ENCODE measurements around the gene IGHMBP2.
"Not testable (repeated sequence)": the region's sequence is repeated elsewhere in the genome, so short reads cannot be mapped to it uniquely, and the experiment has no call there.

The IGHMBP2 gene

GRCh38 chr11:68903288-68904247 lies at the start of gene IGHMBP2, which contains the start of gene MRPL21:
Gene IGHMBP2 (plus strand): TSS chr11:68903891. CDS start chr11:68903953, 62 bp downstream.
Gene MRPL21 (minus strand): TSS chr11:68903832. CDS start chr11:68903810, 22 bp downstream.
- FAIRE-seq = no peak

- FAIRE-seq = no peak
These were observed 49.3 kb upstream of the IGHMBP2 start for GRCh38 chr11:68854273-68854958.

DNA sequence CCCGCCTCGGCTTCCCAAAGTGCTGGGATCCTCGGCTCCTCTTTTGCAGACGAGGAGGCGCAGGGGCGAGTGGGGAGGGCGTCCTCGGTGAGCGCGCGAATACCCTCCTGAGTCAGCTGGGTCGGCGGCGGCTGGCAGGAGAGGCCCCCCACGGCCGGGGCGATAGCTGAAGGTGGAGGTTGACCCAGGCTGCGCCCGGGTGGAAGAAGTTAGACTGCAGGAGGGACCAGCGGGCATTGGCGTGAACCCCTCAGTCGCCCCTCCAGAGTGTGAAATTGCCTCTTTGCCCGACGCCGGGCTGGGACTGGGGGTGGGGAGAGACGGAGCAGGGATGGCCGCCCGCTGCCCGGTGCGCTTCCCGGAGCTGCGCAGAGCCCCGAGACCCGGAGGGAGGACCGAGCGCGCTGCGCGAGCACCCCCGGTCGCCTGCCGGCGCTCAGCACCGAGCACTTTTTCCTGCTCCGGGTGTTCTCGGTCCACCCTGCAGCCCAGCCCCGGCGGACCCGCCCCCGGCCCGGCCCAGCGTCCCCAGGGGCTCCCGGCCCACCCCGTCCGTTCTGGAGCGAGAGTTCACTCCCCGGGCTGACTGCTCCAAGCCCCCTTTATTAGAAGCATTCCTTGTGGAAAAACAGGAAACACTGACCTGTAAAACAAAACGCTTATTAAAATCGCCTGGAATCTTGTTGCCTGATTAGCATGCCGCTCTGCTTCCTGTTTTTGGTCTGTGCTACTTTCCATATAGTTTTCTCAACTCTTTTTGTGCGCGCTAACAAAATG lies 48.3 kb upstream of the IGHMBP2 start:
- FAIRE-seq = peak; percentile 78

DNA sequence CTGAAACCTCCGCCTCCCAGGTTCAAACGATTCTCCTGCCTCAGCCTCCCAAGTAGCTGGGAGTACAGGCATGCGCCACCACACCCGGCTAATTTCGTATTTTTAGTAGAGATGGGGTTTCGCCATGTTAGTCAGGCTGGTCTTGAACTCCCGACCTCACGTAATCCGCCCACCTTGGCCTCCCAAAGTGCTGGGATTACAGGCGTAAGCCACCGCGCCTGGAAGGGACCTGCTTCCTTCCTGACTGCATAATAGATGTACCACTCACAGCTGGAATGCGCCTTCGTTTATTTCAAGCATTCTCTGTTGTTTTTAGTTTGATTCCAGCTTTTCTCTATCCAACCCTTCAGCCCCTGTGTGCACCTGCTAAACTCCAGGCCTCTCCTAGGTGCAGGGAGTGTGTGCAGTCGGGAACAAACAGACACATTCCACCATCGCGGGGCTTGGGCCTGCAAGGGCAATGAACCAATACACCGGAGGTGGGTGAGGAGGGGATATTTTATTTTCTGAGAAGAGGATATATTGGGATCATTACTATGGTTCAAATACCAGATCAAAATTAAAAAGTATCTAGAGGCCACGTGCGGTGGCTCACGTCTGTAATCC lies 47.2 kb upstream of the IGHMBP2 start:
- FAIRE-seq = not testable (repeated sequence)

DNA sequence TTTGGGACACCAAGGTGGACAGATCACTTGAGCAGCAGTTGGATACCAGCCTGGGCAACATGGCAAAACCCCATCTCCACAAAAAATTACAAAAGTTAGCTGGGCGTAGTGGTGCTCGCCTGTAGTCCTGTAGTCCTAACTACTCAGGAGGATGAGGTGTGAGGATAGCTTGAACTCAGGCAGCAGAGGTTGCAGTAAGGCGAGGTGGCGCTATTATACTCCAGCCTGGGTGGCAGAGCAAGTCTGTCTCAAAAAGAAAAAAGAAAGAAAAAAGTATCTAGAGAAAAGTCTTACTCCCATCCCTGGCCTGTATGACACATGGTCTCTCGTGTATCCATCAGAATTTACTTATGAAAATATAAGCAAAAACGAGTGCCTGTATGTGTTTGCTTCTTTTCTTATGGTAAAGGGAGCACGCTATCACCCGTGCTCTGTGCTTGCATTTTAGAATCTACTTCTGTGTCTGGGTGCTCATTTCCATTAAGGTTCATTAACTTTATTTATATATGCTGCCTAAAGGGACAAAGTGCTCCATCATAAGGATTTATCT lies 46.6 kb upstream of the IGHMBP2 start:
- FAIRE-seq = no peak

GRCh38 chr11:68859123-68859522 lies 44.6 kb upstream of the IGHMBP2 start:
- FAIRE-seq = no peak

- FAIRE-seq = no peak
These were observed 41.3 kb upstream of the IGHMBP2 start for GRCh38 chr11:68862421-68862820.

DNA sequence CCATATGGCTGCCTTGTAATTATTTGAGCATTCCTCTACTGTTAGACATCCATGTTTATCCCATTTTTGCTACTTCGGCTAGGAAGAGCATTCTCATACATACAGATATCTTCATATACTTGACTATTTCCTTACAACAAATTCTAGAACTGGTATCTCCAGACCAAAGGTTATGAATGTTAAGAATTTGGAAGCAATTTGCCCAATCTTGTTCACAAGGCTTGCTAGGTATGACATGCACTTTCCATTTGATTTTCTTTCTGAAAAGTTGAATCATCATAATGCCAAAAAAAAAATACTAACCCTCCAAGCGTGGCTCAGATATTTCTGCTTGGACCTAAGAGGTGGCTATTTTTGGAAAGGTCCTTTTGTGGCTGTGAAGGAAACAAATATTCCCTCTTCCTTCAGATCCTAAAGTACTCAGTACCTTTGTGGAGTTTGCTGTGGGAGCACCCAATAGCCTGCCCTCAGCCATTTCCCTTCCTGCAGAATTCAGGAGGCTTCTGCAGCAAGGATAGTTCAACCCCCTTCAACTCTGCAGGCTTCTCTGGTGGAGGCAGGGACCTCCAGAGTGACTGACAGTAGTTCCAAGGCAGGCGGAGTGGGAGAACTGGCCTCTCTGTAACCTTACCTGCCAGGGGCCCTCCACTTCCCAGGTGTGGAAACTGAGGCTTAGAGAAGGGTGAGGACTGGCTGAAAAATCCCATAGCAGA lies 40.0 kb upstream of the IGHMBP2 start:
- no peak for FAIRE-seq

GRCh38 chr11:68865241-68865640 lies 38.5 kb upstream of the IGHMBP2 start:
- FAIRE-seq = no peak

DNA sequence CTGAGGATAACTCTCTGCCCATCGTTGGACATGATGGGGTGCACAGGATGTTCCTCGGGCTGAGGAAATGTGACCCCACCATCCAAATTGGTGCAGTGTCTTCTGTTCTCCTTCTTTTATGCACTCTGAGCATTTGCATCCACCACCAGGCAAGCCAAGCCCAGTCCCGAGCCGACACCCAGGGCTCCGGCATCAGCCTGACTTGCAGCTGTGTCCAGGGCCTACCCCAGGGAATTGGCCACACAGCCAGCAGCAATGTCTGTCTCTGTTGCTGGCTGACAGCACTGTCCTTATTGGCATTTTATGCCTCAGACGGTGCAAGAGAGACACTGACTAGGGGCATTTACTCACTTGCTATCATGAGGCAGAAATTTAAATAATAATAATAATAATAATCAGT lies 36.6 kb upstream of the IGHMBP2 start:
- FAIRE-seq = no peak

DNA sequence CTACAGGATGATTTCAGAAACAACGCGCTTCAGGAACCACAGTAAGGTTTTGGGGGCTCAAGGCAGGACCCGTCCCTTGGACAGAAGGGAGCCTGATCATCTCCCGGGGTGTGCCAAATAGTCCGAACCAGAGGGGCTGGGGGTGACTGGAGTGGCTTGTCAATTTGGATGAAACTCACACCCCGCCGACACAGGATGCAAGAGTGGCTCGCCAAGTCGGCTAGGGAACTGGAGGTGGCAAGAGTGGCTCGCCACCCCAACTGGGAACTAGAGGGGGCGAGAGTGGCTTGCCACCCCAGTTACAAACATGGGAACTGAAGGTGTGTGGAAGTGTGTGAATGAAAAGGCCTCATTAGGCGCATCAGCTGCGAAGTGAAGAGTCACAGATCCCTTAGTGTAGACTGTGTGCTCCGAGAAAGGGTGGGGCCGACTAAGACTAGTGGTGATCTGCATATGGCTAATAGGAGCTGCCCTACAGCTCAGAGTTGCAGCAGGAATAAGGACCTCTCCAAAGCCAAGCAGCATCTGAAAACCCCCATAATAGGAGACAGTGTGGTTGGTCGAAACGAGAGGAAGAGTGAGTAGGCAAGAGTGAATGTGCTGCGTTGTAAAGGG lies 35.4 kb upstream of the IGHMBP2 start:
- no peak for FAIRE-seq

DNA sequence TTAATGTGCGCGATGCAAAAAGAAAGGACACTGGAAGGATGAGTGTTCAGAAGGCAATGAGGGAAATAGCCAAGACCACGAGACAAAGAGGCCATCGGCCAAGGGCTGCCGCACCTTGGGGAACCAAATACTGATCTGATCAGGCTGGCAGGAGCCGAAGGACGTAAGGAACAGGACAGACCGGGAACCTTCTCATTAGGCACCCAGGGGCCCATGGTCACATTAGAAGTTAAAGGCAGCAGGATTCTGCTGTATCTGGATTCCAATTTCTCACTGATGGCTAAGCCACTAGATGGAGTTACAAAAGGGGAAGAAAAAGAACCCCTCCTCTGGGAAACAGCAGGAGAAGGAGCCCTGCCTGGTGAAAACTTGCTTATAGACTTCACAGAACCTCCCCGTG lies 33.2 kb upstream of the IGHMBP2 start:
- FAIRE-seq = no peak

DNA sequence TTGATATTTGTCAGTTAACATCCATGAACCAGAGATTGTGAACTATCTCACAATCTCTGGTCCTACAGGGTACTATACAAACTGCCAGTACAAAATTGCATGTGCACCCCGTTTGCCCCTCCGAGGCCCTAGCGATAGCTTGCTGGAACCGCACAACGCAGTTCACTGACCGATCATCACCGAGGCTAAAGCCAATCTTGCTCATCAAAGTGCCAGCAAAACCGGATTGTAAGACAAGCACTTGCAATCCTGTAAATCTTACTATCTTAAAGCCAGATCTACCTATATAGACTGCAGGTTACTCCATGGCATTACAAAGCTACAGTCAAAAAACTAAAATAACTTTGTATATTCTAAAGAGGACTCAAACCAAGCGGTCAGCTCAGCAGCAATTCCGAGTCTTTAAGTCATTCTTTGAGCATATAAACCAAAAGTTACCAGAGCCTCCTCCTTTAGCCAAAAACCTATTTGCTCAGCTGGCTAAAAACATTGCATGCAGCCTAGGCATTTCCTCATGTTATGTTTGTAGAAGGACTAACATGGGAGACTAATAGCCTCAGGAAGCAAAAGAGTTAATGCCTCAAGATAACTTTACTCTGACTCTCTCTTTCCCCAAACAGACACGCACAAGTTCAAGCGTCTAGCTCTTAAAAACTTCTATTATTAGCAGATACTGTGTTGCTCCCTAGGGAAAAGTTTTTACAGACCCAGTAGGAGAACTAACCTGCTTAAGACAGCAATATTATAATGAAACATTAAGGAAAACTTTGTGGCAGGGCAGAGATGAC lies 31.3 kb upstream of the IGHMBP2 start:
- no peak for FAIRE-seq

- no peak for FAIRE-seq
These were observed 25.7 kb upstream of the IGHMBP2 start for GRCh38 chr11:68878022-68878421.

- FAIRE-seq = no peak
These were observed 22.8 kb upstream of the IGHMBP2 start for GRCh38 chr11:68880851-68881250.

- no peak for FAIRE-seq
These were observed 22.4 kb upstream of the IGHMBP2 start for GRCh38 chr11:68881320-68881719.

GRCh38 chr11:68882391-68882790 lies 21.3 kb upstream of the IGHMBP2 start:
- FAIRE-seq = no peak

GRCh38 chr11:68884827-68885226 lies 18.9 kb upstream of the IGHMBP2 start:
- not testable (repeated sequence) for FAIRE-seq

DNA sequence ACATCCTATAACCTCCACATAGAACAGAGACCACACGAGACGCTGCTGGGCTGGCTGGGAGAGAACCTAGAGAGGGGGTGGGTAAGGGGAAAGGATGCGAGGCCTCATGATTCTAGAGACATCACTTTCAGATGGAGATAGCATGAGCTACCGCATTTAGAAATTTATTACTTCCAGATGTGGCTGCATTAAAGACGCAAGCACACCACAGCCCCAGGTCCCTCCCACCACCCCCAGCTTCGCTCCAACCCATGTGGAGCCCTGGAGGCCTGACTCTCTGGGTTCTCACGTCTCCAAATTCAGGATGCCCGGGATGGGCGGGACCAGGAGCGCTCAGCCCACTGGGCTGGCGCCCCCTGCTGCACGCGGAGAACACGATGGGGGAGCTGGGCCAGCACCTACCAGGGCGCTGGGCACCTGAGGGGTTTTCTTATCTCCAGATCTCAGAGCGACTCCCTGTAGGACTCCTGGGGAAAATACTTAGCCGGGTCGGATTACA lies 13.7 kb upstream of the IGHMBP2 start:
- no peak for FAIRE-seq
